ENCODE results near the gene TPM2. TPM values are rescaled to one million over a fixed set of nuclear protein-coding genes. Genes with fewer than 3 reads are reported as not detected.

The TPM2 gene
- polyA plus RNA-seq, 1 of the 3 experiments (the other 2 are of a cell fraction), result 620 TPM

DNA sequence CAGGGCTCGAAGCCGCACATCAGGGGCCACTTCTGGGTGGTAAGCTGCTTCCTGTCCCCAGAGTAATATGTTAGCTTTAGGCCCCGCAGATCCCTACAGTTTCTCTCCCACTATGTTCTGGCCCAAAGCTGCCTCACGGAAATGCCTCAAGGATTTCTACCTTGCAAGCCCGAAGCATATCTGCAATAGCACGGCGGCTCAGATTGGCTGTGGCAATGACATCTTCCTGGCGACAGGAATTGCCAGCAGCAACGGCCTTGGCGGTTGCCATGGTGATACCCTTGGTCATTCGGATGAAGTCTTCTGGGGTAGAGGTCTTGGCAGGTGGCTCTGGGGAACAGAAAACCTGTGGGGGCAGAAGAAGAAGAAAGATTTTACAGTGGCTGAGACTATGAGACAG is 10.3 kb upstream of the TPM2 start:
- Histone ChIP-seq H3K4me2 (no peak overlapping the region), H3K9me2 (no peaks in the 10 kb centered on the region), H3K36me3 (replicated peaks in 1 of 2; ENCODE audit: control insufficient read depth in 1 of 2, insufficient read depth in 2 of 2, low read length in 1 of 2) (peaks cover 55 to 81% of the 10 kb centered on the region in 2 experiments), H3F3A (replicated peaks; ENCODE audit: insufficient read depth) (peaks cover 40% of the 10 kb centered on the region), H3K79me2 (ENCODE audit: insufficient read depth) (no peaks in the 10 kb centered on the region), H3K27me3 (ENCODE audit: insufficient read depth) (no peaks in the 10 kb centered on the region), H3K27ac (ENCODE audit: low read depth in 2 of 2, low read length in 1 of 2) (no peak overlapping the region), H3K4me3 (ENCODE audit: low read depth in 2 of 2, low read length in 1 of 2) (no peak overlapping the region), H4K20me1 (ENCODE audit: insufficient read depth) (no peaks in the 10 kb centered on the region), H3K4me1 (ENCODE audit: control insufficient read depth in 1 of 2, insufficient read depth in 2 of 2, low read depth in 1 of 2, low read length in 1 of 2) (no peaks in the 10 kb centered on the region), H3K9ac (no peak overlapping the region), H2AFZ (ENCODE audit: low read depth) (no peak overlapping the region), H3K9me3 (no peaks in the 10 kb centered on the region)
- POLR2A ChIA-PET, result no interaction called here
- DNase-seq, result no peak
- CTCF ChIA-PET, result interaction anchor here (0.8 to 8.3 kb wide), 4 partner anchors 8 to 42 kb away, joined by 4 to 103 read pairs (median 22); partner anchors contain the start of genes ARHGEF39, CCDC107, CREB3 and RMRP
- WGBS (ENCODE audit: low lambda C conversion rate), result 89% methylated on average over 9 of the region's 11 CpGs
- no peak for TF ChIP-seq GABPA (IDR thresholded peaks at IDR 0.05; ENCODE audit: low read depth)
- TF ChIP-seq FOXJ3 (CRISPR knock-in tag; IDR thresholded peaks at IDR 0.05), result no peak
- TF ChIP-seq MEF2A (IDR thresholded peaks at IDR 0.05; ENCODE audit: borderline replicate concordance, low read depth), result no peak
- TF ChIP-seq SMC3 (IDR thresholded peaks at IDR 0.05; ENCODE audit: low read depth, low read length), result no peak
- no peak for TF ChIP-seq YY1 (IDR thresholded peaks at IDR 0.05; ENCODE audit: low read depth)
- TF ChIP-seq RFX5 (IDR thresholded peaks at IDR 0.05; ENCODE audit: low read length), result no peak
- TF ChIP-seq CHD2 (IDR thresholded peaks at IDR 0.05; ENCODE audit: low read length, partially characterized antibody), result no peak
- TF ChIP-seq, protein P1, sequence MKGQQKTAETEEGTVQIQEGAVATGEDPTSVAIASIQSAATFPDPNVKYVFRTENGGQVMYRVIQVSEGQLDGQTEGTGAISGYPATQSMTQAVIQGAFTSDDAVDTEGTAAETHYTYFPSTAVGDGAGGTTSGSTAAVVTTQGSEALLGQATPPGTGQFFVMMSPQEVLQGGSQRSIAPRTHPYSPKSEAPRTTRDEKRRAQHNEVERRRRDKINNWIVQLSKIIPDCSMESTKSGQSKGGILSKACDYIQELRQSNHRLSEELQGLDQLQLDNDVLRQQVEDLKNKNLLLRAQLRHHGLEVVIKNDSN (IDR thresholded peaks at IDR 0.05; ENCODE audit: borderline replicate concordance, low read depth), result no peak
- TF ChIP-seq, protein P2, sequence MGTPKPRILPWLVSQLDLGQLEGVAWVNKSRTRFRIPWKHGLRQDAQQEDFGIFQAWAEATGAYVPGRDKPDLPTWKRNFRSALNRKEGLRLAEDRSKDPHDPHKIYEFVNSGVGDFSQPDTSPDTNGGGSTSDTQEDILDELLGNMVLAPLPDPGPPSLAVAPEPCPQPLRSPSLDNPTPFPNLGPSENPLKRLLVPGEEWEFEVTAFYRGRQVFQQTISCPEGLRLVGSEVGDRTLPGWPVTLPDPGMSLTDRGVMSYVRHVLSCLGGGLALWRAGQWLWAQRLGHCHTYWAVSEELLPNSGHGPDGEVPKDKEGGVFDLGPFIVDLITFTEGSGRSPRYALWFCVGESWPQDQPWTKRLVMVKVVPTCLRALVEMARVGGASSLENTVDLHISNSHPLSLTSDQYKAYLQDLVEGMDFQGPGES (IDR thresholded peaks at IDR 0.05; ENCODE audit: low read depth, low read length), result no peak
- TF ChIP-seq, protein P3, sequence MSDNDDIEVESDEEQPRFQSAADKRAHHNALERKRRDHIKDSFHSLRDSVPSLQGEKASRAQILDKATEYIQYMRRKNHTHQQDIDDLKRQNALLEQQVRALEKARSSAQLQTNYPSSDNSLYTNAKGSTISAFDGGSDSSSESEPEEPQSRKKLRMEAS (IDR thresholded peaks at IDR 0.05; ENCODE audit: low read depth), result no peak
- TF ChIP-seq, protein P4, sequence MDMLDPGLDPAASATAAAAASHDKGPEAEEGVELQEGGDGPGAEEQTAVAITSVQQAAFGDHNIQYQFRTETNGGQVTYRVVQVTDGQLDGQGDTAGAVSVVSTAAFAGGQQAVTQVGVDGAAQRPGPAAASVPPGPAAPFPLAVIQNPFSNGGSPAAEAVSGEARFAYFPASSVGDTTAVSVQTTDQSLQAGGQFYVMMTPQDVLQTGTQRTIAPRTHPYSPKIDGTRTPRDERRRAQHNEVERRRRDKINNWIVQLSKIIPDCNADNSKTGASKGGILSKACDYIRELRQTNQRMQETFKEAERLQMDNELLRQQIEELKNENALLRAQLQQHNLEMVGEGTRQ (IDR thresholded peaks at IDR 0.05; ENCODE audit: borderline replicate concordance, low read depth, low read length), result no peak
- TF ChIP-seq, protein P5, sequence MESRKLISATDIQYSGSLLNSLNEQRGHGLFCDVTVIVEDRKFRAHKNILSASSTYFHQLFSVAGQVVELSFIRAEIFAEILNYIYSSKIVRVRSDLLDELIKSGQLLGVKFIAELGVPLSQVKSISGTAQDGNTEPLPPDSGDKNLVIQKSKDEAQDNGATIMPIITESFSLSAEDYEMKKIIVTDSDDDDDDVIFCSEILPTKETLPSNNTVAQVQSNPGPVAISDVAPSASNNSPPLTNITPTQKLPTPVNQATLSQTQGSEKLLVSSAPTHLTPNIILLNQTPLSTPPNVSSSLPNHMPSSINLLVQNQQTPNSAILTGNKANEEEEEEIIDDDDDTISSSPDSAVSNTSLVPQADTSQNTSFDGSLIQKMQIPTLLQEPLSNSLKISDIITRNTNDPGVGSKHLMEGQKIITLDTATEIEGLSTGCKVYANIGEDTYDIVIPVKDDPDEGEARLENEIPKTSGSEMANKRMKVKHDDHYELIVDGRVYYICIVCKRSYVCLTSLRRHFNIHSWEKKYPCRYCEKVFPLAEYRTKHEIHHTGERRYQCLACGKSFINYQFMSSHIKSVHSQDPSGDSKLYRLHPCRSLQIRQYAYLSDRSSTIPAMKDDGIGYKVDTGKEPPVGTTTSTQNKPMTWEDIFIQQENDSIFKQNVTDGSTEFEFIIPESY (IDR thresholded peaks at IDR 0.05; ENCODE audit: borderline replicate concordance, low read depth), result no peak
- TF ChIP-seq, protein P6, sequence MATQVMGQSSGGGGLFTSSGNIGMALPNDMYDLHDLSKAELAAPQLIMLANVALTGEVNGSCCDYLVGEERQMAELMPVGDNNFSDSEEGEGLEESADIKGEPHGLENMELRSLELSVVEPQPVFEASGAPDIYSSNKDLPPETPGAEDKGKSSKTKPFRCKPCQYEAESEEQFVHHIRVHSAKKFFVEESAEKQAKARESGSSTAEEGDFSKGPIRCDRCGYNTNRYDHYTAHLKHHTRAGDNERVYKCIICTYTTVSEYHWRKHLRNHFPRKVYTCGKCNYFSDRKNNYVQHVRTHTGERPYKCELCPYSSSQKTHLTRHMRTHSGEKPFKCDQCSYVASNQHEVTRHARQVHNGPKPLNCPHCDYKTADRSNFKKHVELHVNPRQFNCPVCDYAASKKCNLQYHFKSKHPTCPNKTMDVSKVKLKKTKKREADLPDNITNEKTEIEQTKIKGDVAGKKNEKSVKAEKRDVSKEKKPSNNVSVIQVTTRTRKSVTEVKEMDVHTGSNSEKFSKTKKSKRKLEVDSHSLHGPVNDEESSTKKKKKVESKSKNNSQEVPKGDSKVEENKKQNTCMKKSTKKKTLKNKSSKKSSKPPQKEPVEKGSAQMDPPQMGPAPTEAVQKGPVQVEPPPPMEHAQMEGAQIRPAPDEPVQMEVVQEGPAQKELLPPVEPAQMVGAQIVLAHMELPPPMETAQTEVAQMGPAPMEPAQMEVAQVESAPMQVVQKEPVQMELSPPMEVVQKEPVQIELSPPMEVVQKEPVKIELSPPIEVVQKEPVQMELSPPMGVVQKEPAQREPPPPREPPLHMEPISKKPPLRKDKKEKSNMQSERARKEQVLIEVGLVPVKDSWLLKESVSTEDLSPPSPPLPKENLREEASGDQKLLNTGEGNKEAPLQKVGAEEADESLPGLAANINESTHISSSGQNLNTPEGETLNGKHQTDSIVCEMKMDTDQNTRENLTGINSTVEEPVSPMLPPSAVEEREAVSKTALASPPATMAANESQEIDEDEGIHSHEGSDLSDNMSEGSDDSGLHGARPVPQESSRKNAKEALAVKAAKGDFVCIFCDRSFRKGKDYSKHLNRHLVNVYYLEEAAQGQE (IDR thresholded peaks at IDR 0.05; ENCODE audit: low read depth, low read length), result no peak
- no peak for TF ChIP-seq EP300 (IDR thresholded peaks at IDR 0.05; ENCODE audit: borderline replicate concordance in 1 of 2, low read depth in 1 of 2, low read length in 1 of 2)
- TF ChIP-seq, protein P7, sequence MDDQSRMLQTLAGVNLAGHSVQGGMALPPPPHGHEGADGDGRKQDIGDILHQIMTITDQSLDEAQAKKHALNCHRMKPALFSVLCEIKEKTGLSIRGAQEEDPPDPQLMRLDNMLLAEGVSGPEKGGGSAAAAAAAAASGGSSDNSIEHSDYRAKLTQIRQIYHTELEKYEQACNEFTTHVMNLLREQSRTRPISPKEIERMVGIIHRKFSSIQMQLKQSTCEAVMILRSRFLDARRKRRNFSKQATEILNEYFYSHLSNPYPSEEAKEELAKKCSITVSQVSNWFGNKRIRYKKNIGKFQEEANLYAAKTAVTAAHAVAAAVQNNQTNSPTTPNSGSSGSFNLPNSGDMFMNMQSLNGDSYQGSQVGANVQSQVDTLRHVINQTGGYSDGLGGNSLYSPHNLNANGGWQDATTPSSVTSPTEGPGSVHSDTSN (IDR thresholded peaks at IDR 0.05), result no peak
- no peak for TF ChIP-seq JUND (IDR thresholded peaks at IDR 0.05)
- TF ChIP-seq SIN3A (IDR thresholded peaks at IDR 0.05; ENCODE audit: borderline replicate concordance, low read depth, low read length), result no peak
- no peak for TF ChIP-seq POLR2AphosphoS5 (IDR thresholded peaks at IDR 0.05; ENCODE audit: low read depth, low read length)
- no peak for TF ChIP-seq FOSL2 (IDR thresholded peaks at IDR 0.05; ENCODE audit: borderline replicate concordance, low read depth)

All from SK-N-SH (cell line).